Cardiac ventricle fibroblast (primary cell): Measurements from ENCODE around the gene ARGLU1. TPM values are rescaled to one million over a fixed set of nuclear protein-coding genes. Genes with fewer than 3 reads are reported as not detected.

Experiments
- total RNA-seq: library from RNA; depleted of rRNA; stranded (reverse); fragments of >200 nt; gene quantifications from 2 replicates; pipeline ENCODE4 v1.2.3, GENCODE V29; 2015

ARGLU1 gene
- total RNA-seq: 17.9 and 20.4 TPM in 2 replicates

GRCh38 chr13:106567474-106568298, at the start of gene ARGLU1:
Gene ARGLU1 (minus strand): TSS chr13:106568137. CDS start chr13:106567919, 218 bp downstream.

GRCh38 chr13:106535552-106536243, 32.2 kb downstream of the ARGLU1 start, which contains the start of gene EFNB2:
Gene EFNB2 (minus strand): TSS chr13:106535662. CDS start chr13:106534964, 698 bp downstream.

Other genes with a start within 250 kb of the ARGLU1 start
- 0.64 and 1.2 TPM in 2 replicates for gene EFNB2, start 32.5 kb downstream of the ARGLU1 start, total RNA-seq